Fibroblast of skin of scalp (primary cell): Measurements from ENCODE around the gene PAQR5.

Experiments
- DNase-seq: peaks from one replicate; pipeline ENCODE4 v3.0.0-alpha.2; 2013

Gene PAQR5

GRCh38 chr15:69394556-69395282 lies 96.0 kb downstream of the PAQR5 start:
- peak; percentile 74 for DNase-seq

- DNase-seq: no peak
Measured at GRCh38 chr15:69395460-69395859, 96.7 kb downstream of the PAQR5 start.

- no peak for DNase-seq
Measured at GRCh38 chr15:69395991-69396390, 97.3 kb downstream of the PAQR5 start.

GRCh38 chr15:69398491-69398891 lies 99.8 kb downstream of the PAQR5 start:
- DNase-seq: peak; percentile 69

- no peak for DNase-seq
Measured at GRCh38 chr15:69400850-69401249, 102.1 kb downstream of the PAQR5 start.

GRCh38 chr15:69402816-69403215 lies 104.1 kb downstream of the PAQR5 start:
- DNase-seq: no peak

GRCh38 chr15:69403594-69403993 lies 104.9 kb downstream of the PAQR5 start:
- DNase-seq: peak; percentile 89

- no peak for DNase-seq
Measured at GRCh38 chr15:69405110-69405509, 106.4 kb downstream of the PAQR5 start.

GRCh38 chr15:69407719-69408400 lies 109.1 kb downstream of the PAQR5 start:
- no peak for DNase-seq

GRCh38 chr15:69408841-69409240 lies 110.1 kb downstream of the PAQR5 start:
- DNase-seq: no peak

- peak; percentile 35 for DNase-seq
Measured at GRCh38 chr15:69410248-69410874, 111.6 kb downstream of the PAQR5 start.

- DNase-seq: no peak
Measured at GRCh38 chr15:69412274-69412673, 113.6 kb downstream of the PAQR5 start.

GRCh38 chr15:69412701-69413100 lies 114.0 kb downstream of the PAQR5 start:
- DNase-seq: no peak

GRCh38 chr15:69413822-69414700 lies 115.3 kb downstream of the PAQR5 start, which contains the start of gene KIF23:
KIF23 (plus strand) TSS chr15:69414349; CDS start chr15:69414466, 117 bp downstream.
- DNase-seq: peak; percentile 94

GRCh38 chr15:69414701-69415167 lies 116.0 kb downstream of the PAQR5 start:
- DNase-seq: peak; percentile 97

GRCh38 chr15:69415381-69415780 lies 116.7 kb downstream of the PAQR5 start:
- peak; percentile 47 for DNase-seq

GRCh38 chr15:69417581-69417980 lies 118.9 kb downstream of the PAQR5 start:
- peak; percentile 35 for DNase-seq

GRCh38 chr15:69421498-69421897 lies 122.8 kb downstream of the PAQR5 start:
- peak; percentile 44 for DNase-seq

- peak; percentile 32 for DNase-seq
Measured at GRCh38 chr15:69422336-69422895, 123.7 kb downstream of the PAQR5 start.

- DNase-seq: no peak
Measured at GRCh38 chr15:69424001-69424400, 125.3 kb downstream of the PAQR5 start.

- DNase-seq: no peak
Measured at GRCh38 chr15:69424748-69425413, 126.2 kb downstream of the PAQR5 start.
